HG03520 (cell line): Measurements from ENCODE around the gene OTUB2.

Experiments used
- ATAC-seq: cut with Tn5 transposase; IDR thresholded peaks from one replicate; pipeline ENCODE4 v1.9.1; 2021; ENCODE audit warnings: mild to moderate bottlenecking, moderate library complexity; ENCODE audit not compliant: unreplicated experiment

Gene OTUB2

GRCh38 chr14:94026173-94026888 is at the start of gene OTUB2:
Gene OTUB2, plus strand, starts transcription at chr14:94026340. Its CDS starts 198 bp downstream, at chr14:94026538.
- peak; percentile 100 for ATAC-seq

GRCh38 chr14:93976477-93977057 is 49.6 kb upstream of the OTUB2 start, which contains the start of gene ASB2:
Gene ASB2, minus strand, starts transcription at chr14:93976570. Its CDS starts 12,031 bp downstream, at chr14:93964539.
- ATAC-seq = peak; percentile 4

GRCh38 chr14:93977171-93977570 is 49.0 kb upstream of the OTUB2 start:
- ATAC-seq = no peak

- ATAC-seq = peak; percentile 45
Measured at GRCh38 chr14:93977790-93978581, 48.2 kb upstream of the OTUB2 start.

GRCh38 chr14:93978735-93979134 is 47.4 kb upstream of the OTUB2 start:
- ATAC-seq = no peak

GRCh38 chr14:93980456-93981201 is 45.5 kb upstream of the OTUB2 start:
- no peak for ATAC-seq

- ATAC-seq = no peak
Measured at GRCh38 chr14:93981316-93982229, 44.6 kb upstream of the OTUB2 start.

GRCh38 chr14:93982230-93983007 is 43.7 kb upstream of the OTUB2 start:
- no peak for ATAC-seq

- ATAC-seq = no peak
Measured at GRCh38 chr14:93984070-93984469, 42.1 kb upstream of the OTUB2 start.

GRCh38 chr14:93984987-93985410 is 41.1 kb upstream of the OTUB2 start:
- no peak for ATAC-seq

- ATAC-seq = no peak
Measured at GRCh38 chr14:93986955-93987354, 39.2 kb upstream of the OTUB2 start.

- ATAC-seq = no peak
Measured at GRCh38 chr14:93987376-93987775, 38.8 kb upstream of the OTUB2 start.

GRCh38 chr14:93987815-93988476 is 38.2 kb upstream of the OTUB2 start:
- no peak for ATAC-seq

- no peak for ATAC-seq
Measured at GRCh38 chr14:93989939-93990338, 36.2 kb upstream of the OTUB2 start.

GRCh38 chr14:93991212-93991611 is 34.9 kb upstream of the OTUB2 start:
- ATAC-seq = no peak

GRCh38 chr14:93991649-93992048 is 34.5 kb upstream of the OTUB2 start:
- ATAC-seq = no peak

- ATAC-seq = no peak
Measured at GRCh38 chr14:93993382-93993781, 32.8 kb upstream of the OTUB2 start.

GRCh38 chr14:93994919-93995682 is 31.0 kb upstream of the OTUB2 start:
- ATAC-seq = no peak
